Amniotic epithelial cell (primary cell): ENCODE results near the gene TRIL.

ENCODE experiments used
- DNase-seq: peaks from one replicate; pipeline ENCODE4 v3.0.0-alpha.2; 2010; ENCODE audit warnings: low read depth

TRIL gene

DNA sequence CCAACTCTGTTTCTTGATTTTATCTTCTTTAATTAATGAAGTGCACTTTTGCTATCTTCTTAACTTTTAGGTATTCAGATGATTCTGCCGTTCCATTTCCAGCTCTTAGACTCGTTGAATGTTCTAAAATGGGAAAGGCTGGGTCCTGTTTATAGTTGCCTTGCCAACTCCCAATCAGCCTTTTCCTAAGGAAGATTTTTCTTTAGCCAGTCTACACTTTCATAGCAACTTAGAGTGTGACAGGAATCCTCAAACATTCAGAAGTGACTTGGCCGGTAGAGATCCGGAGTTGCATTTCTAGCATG, 23.0 kb upstream of the TRIL start:
- DNase-seq: no peak

DNA sequence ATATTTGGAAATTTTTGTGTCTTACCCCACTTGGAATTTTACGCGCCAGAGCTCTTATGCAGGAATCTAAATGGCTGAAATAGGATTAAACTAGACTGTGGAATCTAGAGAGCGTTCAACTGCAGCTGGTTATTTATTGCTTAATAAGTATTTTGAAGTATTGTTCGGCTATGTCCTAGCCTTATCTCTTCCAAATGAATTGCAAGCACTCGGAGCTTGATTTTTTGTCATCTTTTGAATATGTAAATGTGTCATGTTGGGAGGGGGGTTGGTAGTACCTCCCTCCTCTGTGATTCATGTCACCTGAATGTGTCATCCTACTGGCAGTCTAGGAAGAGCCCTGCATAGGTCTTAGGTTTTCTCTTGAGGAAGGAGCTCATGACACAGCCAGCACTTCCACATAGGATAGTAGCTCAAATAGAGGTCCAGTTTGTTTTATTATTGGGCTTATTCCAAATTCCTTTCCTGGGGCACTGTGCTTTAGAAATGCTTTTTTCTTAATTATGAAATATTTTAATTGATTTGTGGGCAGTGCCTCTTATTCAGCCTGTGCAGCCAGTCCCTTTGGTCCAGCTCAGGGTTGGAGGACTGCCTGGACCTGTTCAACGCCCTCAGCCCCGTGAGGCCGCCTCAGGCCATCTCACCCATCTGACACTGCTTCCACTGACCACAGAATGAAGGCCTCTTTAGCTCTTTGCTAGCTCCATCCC, 22.5 kb upstream of the TRIL start:
- peak; percentile 73 for DNase-seq

DNA sequence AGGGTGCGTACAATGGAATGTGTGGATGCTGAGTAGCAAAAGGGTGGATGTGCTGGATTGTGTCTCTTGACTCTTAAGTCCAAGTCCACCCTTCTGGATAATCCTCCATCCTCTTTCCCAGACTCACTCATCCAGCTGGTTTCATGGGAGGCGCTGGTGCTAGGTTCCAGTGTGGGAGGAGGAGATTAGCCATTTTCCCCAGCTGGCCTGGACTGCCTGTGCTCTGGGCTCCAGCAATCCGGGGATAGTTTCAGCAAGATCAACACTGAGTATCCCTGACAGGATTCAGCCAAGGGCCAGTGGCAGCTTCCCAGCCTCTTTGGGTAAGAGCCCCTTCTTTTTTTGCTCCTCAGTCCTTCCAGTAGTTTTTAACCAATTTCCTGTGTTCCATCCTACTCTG, 21.6 kb upstream of the TRIL start:
- DNase-seq: peak; percentile 41

DNA sequence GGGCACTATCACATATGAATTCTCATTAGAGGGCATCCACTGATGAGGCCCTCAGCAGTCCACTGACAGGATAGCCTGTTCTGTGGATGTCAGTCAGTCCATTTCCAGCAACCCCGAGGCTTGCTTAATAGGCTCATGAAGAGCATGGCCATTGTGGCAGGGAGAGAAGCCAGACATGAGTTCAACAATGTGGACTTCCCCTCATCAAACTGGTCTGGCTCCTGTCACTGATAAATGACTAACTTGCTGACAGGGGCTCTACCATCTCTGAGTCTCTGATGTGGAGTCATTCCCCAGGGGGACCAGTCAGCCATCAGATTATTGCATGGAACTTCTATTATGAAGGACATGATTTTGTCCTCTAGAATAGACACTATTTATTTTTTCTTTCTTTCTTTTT, 19.8 kb upstream of the TRIL start:
- no peak for DNase-seq

DNA sequence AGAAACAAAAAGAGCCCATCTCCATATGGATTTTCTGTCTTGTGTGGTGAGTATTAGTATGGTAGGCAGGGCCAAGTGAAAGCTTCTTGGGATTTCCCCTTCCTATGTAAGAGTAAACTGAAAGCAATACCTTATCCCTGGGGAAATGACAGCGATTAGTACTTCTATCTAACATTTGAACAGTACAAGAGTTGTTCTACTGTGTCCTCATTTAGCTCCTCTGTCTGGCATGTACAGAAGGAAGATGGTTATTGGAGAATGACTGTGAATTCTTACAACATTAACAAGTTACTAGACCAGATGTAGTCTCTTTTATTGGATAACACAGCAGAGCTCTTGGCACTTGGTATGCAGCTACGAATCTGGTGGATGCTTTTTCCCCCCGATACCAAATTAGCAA, 17.9 kb upstream of the TRIL start:
- no peak for DNase-seq

DNA sequence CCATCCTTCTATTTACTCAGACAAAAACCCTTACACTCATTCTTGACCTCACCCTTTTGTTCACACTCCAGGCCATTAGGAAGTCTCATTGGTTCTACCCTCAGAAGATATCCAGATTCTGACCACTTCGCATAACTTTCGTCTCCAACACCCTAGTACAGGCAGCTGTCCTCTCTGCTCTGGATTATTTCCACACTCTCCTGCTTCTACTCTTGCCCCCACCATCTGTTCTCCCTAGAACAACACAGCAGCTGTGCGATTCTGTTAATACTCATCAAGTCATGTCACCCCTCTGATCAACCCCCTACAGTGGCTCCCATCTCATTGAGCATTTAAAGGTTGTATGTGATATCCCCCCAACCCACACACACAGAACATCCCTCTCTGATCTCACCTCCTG, 15.5 kb upstream of the TRIL start:
- DNase-seq: no peak

DNA sequence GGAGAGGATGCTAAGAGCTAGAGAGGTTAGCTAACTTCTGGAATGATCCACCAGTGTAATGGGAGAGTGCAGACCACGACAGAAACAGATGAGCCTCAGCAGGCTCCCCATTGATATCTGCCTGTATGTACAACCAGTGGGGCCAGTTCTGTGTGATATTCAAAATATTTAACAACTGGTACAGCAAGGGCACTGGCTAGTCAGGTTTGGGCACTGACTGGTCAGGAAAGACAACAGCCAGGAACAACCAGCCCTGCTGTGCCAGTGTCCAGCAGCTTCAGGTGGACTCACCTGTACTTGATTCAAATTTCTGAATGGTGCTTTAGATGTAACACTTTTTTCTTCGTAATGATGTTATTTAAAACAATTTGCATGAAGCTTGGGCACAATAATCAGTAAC, 5.9 kb upstream of the TRIL start:
- no peak for DNase-seq

DNA sequence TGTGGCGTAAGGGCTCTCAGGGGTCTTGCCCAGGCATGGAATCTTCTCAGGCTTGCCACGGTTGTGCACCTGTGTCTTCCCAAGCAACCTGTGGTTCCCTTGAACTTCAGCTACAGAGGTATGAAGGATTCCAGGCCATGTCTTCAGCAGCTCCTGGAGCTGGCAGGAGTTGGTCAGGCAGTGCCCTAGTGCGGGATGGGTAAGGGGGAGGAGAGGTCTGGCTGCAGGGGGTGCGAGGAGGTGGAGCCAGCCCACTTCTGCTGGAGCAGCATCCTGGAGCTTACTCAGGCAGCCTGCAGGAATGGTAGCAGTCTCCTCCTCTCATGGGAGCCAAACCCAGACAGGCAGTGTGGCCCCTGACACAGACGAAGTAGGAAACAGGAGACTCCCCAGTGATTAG, 3.8 kb upstream of the TRIL start:
- no peak for DNase-seq

DNA sequence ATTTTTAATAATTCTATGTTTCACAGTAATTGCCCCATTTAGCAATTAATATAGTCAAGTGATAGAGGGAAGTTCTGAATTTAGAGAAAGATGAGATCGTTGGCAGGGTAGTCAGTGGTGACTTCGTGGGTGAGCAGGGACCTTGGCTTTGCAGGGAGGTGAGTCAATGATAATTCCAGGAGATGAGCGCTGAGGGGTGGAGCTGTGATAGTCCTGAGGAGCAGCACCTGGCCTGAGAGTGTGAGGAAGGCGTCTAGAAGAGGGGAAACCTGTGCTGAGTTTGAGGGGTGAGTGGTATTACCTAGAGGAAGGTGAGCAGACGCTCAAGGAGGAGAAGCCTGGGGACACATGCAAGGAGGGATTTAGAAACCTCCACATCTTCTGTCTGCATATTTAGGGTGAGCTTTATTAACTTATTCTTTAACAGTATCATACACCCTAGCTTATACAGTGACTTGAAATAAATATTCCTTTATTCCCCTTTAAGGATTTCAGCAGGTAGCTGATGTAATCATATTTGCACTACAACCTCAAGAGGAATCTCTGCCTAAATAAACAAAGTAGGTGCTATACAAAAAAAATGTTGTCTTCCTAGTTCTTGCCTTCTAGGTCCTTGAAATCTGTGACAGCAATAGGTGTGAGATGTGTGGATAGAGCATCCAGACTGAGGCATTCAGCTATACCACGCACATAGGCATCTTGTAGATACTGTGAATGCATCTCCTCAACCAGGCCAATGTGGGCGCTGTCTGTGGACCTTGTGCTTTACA, 2.1 kb upstream of the TRIL start:
- no peak for DNase-seq

DNA sequence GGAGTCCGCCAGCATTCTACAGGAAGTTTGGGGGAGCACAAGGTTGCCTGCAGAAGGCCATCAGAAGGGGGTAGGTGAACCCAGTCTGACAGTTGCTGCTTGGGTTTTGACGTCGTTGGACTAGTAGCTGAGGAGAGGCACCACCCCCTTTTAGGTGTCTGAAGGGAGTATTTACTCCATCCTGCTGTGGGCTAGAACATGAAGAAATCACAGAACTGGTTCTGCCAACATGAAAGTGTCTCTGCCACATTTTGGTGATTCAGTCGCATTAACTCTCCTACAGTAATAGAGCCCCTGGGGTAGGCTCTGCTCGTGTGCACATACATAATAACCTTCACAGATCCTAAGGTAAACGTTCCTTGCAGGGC, 834 bp upstream of the TRIL start:
- DNase-seq: no peak

DNA sequence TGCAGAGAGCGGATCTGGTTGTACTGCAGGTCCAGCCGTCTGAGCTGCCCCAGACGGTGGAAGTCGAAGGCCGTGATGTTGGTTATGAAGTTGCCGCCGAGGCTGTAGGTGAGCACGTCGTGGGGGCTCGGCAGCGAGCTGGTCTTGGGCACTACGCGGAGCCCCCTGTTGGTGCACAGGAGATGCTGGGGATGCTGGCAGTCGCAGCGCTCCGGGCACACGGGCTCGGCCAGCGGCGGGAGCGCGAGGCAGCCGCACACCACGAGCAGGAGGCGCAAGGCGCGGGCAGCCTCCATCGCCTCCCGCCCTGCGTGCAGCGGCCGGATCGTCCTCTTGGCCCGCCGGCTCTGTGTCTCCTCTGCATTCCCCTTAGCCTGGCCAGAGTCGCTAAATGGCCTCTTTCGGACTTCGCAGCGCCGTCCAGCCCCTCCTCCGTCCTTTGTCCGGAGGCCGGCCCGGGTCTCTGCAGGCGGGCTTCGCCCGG, 337 bp downstream of the TRIL start:
- no peak for DNase-seq

DNA sequence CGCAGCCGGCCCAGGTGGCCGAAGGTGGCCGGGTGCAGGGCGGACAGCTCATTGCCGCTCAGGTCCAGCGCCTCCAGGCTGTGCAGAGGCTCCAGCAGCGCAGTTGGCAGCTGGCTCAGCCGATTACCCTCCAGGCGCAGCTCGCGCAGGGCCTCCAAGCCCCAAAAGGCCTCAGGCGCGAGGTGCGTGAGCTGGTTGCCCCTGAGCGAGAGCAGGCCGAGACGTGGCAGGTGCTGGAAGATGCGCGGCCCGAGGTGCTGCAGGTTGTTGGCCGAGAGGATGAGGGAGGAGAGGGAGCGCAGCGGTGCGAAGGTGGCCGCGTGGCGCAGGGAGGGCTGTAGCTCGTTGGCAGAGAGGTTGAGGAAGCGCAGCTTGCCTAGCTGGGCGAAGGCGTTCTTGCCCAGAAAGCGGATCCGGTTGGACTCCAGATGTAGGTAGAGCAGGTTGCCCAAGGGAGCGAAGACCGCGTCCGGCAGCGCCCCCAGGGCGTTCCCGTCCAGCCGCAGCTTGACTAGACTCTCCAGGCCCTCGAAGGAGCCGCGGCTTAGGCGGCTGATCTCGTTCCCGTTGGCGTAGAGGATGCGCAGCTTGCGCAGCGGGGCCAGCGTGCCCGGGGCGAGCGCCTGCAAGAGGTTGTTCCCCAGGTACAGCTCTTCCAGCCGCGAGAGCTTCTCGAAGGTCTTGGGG, 923 bp downstream of the TRIL start:
- peak; percentile 18 for DNase-seq

DNA sequence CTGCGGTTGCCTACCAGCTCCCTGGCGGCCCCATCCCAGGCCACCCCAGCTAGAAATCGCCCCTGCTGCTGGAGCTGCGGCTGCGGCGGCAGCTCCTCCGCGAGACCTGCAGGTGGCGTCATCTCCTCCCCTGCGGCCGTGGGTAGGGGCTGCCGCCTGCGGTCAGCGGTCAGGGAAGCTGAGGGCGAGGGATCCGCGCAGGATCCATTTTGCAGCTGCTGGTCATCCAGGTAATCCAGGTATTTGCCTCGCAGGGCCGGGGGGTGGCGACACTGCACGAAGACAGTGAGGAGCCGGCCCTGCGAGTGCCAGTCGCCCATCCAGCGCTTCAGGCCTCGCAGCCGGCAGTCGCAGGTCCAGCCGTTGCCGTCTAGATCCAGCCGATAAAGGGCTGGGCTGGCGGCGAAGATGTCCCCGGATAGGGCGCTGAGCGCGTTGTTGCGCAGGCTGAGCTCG, 1.5 kb downstream of the TRIL start:
- DNase-seq: peak; percentile 40

DNA sequence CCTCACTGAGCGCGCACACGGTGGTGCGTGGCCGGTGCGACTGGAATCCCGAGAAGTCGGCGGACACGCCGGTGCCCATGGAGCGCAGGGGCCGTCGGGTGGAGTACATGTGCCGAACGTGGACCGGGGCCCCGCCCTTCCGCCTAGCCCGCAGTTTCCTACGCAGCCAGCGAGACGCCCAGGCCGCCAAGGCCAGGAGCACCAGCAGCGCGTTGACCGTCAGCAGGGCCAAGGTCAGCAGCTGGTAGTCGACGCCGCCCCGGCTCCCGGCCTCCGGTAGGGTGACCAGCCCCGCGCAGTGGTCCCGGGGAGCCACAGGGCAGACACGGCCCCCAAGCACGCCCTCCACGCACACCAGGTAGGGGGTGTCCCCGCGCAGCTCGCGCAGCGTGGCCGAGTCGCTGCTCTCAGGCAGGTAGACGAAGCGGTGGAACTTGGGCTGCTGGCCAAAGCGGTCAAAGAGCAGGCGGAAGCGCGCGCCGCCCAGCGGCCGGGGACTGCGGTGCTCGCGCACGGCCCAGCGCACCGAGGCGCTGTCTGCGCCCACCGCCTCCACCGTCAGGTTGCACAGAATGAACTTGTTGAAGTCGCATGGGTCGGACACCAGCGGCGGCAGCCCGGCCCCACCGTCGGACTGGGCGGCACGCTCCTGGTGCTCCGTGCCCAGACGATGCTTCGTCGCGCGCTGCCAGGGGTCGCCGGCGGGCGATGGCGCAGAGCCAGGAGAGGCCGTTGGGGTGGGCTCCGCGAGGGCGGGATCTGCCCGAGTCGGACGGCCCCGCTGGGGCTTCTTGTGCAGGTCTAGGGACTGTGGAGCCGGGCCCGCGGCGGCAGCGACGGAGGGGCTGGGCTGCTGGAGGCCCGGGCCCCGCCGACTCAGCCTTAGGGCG, 2.2 kb downstream of the TRIL start:
- DNase-seq: peak; percentile 53

DNA sequence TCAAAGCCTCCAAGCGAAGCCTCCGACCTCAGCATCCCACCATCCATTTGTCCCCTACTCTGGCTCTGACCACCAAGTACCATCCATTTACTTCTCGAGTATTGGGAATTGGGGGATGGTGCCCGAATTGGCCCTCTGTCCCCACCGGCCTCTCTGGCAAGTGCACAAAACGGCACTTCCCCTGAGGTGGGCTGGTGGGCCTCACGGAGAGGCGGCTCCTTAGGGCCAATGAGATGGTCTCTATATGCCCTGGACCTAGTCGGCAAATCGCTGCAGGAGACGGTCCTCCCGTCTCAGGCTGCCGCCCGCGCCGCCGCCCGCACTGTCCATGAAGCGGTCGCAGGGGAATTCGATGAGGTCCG, 2.8 kb downstream of the TRIL start:
- no peak for DNase-seq

DNA sequence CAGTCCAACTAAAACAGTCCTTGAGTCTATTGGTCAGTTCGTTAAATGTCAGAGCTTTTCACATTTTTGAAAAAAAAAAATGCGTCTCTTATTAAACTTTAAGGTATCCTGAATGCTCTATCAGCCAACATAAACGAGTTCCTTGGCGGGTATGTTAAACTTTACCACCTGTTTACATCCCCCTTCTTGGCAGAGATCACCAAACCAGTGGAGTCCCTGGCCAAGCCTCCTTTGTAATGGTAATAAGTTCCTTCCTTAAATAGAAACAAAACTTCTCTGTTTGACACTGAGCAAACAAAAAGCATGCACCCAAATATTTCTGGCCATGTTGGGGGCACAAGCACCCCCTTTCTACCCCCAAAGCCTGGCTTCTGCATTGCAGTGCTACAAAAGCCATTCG, 3.2 kb downstream of the TRIL start:
- no peak for DNase-seq

DNA sequence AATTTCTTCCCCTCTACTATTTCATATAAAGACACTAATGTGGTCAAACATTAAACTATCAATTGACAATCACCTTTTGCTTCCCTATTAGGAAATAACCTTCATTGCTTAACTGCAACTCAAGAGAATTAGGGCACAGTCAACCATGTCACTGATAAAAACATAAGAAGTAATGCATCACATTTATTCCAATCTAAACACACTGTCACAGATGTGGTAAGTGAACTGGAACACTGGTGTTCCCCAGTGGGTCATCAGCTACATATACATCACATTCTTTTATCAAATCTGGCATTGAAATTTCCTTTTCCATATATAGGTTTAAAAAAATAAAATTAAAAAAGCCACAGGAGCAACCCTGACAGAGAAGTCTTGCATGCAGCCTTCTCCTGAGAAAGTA, 3.7 kb downstream of the TRIL start:
- DNase-seq: peak; percentile 24

DNA sequence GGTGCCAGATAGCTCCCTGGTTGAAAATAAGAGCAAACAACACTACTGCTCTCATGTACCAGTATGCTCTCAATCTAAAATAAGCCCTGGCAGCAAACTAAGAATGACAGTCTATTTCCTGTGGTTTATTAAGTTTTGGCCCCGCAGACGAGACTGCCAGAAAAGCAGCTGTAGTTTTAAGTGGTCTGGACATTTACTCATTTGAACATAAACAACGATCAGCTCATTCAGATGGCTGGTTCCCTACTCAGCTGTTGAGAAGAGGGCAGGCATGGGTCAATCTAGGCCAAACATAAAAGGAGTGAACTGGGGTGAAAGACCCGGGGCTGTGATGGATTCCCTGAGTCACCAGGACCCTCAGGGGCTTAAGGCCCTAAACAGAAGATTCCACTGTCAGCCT, 4.5 kb downstream of the TRIL start:
- peak; percentile 57 for DNase-seq

DNA sequence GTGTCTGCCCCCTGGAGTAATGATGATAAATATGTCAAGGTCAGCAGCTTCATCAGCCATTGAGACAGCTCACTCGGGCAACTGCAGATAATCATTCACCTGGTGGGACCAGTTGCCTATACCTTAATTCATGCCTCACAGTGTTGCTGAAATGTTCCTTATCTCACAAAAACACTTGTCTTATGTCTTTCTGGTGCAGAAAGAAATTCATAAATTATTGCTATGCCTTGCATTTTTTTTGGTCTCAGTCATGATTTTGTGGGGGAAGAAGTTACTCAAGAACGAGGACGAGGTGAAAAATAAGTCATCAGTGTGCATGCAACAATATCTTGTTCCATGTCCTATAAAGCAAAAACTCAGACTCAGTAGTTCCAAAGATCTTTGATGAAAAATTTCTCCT, 16.0 kb downstream of the TRIL start:
- DNase-seq: peak; percentile 72

DNA sequence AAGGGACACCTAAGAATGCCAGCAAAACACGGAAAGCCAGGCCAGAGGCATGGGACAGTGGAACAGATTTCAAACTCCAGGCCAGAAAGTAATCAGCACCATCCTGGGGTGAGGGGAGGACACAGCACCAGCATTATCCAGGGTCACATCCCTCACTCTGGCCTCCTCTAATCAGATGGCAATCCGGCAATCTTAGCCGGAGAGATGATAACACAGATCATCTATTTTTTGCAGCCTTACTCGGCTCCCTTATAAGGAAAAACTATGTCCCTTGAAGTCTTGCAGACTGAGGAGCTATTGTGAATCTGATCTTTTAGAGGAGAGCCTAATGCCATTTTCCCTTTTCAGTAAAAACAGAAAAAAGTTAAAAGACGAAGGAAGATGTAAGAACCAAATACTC, 16.5 kb downstream of the TRIL start:
- DNase-seq: no peak

DNA sequence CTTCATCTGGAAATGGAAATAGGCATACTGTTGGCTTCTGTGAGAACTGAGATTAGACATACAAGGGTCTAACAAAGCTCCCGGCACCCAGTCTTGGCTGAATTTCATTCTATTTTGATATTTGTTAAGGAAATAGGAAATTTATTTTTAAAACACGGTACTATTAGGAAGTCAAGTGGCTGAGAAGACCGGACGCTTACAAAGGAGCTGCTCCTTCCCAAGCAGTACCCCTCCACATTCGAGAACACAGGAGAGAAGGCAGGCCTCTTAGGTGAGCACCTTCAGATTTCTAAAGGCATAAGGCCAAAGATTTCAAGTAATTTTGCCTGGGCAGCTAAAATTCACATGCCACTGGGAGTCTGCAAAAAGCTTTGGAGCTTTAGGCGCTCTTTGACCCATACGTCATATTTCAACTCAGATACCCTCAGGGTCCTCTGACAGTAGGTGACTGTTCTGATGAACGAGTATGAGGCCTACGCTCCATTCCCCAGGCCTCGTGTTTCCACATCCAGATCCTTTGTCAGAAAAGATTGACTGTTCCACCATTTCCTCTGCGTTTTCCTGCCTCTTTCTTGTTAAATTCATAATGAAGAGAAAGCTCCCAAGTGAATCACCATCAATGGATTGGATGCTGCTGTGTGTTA, 17.3 kb downstream of the TRIL start:
- DNase-seq: no peak
